Stimulated activated CD8-positive, alpha-beta memory T cell treated with anti-CD3 and anti-CD28 coated beads, Interleukin-12 subunit alpha, Interleukin-12 subunit beta, amount 100 ng/mL, for 1 hour (primary cell): ENCODE data around the gene PLXNB3.

Source experiments
- DNase-seq: peaks from one replicate; pipeline ENCODE4 v3.0.0-alpha.2; 2020; ENCODE audit warnings: low read depth

PLXNB3 gene

DNA sequence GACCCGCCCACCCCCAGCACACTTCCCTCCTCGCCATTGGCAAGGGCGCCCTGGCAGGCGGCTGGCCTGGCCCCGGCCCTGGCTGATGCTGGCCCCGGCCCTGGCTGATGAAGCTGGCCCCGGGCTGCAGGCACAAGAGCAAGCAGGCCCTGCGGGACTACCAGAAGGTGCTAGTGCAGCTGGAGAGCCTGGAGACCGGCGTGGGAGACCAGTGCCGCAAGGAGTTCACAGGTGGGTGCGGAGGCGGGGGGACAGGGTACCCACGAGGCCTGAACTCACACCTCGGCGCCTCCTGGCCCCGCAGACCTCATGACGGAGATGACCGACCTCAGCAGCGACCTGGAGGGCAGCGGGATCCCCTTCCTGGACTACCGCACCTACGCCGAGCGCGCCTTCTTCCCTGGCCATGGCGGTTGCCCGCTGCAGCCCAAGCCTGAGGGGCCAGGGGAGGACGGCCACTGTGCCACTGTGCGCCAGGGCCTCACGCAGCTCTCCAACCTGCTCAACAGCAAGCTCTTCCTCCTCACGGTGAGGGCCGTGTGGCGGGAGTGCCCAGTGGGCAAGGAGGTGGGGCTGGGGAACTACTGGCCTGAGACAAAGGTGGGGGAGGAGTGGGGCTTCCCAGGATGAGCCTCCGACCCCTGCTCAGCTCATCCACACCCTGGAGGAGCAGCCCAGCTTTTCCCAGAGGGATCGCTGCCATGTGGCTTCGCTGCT lies 10.7 kb downstream of the PLXNB3 start:
- DNase-seq: no peak

DNA sequence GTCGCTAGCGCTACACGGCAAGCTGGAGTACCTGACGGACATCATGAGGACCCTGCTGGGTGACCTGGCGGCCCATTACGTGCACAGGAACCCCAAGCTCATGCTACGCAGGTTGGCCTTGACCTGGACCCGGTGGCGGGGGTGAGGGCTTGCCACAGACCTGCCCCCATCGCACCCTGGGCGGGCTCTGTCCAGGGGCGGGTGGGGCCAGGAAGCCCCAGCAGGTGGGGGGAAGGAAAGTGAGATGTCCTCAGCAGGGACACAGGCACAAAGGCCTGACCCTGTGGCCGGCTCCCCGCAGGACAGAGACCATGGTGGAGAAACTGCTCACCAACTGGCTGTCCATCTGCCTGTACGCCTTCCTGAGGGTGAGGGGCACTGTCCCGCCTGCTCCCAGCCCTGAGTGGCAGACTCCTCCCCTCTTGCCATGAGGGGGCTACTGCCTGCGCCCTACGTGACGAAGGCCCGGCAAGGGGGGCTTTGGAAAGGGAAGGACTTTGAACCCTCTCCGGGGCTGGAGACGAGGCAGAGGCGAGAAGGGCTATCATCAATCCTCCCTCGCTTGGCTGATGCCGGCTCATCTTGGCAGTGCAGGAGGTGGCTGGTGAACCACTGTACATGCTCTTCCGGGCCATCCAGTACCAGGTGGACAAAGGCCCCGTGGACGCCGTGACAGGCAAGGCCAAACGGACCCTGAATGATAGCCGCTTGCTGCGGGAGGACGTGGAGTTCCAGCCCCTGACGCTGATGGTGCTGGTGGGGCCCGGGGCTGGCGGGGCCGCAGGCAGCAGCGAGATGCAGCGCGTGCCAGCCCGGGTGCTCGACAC lies 11.5 kb downstream of the PLXNB3 start:
- no peak for DNase-seq

DNA sequence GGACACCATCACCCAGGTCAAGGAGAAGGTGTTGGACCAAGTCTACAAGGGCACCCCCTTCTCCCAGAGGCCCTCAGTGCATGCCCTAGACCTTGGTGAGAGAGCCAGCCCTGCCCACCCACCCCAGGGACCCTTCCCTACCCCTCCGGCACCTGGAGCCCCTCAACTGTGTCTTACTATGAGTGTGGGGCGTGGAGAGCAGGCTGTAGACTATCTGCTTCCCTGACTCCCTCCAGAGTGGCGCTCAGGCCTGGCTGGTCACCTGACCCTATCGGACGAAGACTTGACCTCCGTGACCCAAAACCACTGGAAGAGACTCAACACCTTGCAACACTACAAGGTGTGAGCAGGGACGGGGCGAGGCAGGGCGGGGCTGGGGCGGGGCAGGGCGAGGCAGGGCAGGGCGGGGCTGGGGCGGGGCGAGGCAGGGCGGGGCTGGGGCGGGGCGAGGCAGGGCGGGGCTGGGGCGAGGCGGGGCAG lies 12.1 kb downstream of the PLXNB3 start:
- no peak for DNase-seq

DNA sequence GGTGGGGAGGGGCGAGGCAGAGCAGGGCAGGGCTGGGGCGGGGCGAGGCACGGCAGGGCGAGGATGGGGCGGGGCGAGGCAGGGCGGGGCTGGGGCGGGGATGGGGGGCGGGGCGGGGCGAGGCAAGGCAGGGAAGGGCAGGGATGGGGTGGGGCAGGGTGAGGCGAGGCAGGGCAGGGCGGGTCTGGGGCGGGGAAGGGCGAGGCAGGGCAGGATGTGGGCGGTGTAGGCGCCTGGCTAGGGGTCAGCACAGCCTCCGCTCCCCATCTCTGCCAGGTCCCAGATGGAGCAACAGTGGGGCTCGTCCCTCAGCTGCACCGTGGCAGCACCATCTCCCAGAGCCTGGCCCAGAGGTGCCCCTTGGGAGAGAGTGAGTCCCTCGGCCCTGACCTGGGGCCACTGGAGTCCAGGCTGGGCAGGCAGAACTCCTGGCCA lies 12.6 kb downstream of the PLXNB3 start:
- no peak for DNase-seq

DNA sequence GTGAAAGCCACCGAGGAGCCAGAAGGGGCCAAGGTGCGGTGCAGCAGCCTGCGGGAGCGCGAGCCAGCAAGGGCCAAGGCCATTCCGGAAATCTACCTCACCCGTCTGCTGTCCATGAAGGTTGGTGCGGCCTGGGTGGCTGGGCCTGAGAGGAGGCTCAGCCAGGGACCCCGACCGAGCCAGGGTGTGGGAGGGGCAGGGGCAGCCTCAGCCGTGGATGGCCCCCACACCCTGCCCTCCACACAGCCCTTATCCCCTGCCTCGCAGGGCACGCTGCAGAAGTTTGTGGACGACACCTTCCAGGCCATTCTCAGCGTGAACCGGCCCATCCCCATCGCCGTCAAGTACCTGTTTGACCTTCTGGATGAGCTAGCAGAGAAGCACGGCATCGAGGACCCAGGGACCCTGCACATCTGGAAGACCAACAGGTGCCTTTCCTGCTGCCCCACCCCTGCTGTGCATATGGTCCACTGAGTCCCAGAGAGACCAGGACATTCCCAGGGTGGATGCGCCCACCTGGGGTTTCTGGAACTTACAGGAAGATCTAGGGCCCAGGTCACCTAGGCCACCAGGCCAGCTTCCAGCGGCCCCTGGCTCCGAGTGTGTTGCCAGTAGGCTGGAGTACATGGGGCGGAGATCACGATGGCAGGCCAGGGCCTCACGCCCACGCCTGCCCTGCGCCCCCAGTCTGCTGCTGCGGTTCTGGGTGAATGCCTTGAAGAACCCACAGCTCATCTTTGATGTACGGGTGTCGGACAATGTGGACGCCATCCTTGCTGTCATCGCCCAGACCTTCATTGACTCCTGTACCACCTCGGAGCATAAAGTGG lies 13.4 kb downstream of the PLXNB3 start:
- DNase-seq: no peak

DNA sequence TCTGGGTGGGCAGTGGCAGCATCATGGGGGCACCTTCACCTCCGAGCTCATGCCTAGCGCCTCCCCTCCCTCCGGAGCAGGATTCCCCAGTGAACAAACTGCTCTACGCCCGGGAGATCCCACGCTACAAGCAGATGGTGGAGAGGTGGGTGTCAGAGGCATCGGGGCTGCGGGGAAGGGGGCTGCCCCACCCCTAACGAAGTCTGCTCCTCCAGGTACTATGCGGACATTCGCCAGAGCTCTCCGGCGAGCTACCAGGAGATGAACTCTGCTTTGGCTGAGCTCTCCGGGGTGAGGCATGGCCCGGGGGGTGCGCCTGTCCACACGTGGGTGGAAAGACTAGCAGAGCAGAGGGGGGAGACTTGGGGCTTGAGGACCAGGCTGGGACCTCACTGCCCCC lies 14.1 kb downstream of the PLXNB3 start:
- no peak for DNase-seq

DNA sequence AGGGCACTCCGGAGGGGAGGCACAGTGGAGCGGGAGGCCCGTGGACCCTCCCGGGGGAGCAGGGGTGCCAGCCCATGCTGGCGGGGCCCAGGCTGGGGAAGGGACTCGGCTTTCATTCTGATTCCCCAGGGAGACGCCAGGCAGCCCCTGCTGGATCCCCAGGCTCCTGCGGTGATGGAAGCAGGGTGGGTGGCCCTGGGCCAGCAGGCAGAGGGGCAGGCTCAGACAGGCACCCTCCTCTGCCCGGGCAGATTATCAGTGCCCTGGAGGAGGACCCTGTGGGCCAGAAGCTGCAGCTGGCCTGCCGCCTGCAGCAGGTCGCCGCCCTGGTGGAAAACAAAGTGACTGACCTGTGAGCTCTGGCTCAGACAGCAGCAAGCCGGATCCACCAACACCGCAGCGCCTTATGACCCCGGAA lies 14.6 kb downstream of the PLXNB3 start:
- DNase-seq: no peak

DNA sequence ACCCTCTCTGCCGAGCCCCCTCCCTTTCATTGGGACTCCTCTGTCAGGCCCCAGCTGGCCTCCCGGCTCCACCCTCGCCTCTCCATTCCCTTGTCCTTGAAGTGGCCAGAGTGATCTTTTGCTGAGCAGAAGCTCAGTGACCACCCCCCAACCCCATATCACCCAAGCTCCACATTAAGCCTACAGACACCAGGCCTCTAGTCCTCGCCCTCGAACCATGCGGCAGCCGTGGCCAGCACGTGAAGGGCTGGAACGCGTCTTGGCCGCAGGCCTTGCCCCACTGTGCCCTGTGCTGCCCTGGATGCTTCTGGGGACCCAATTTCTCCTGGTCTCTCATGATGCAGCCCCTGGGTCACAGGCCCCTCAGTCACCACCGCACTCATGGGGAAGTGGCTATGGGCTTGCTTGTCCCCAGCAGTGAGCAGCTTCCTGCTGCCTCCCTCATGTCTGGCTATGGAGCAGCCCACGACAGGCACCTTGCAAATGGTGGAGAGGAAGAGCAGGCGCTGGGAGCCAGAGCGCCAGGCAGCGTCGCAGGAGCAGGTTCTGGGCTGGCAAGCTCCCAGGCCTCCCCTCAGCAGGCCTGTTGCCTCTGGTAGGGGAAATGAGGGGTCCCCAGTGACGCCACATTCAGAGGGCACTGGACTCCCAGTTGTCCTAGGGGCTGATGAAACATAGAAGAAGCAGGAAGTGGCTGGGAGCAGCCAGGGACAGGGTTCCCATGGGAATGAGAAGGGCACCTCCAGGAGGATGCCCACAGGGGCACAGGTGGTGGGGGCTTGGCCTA lies 16.0 kb downstream of the PLXNB3 start:
- no peak for DNase-seq

DNA sequence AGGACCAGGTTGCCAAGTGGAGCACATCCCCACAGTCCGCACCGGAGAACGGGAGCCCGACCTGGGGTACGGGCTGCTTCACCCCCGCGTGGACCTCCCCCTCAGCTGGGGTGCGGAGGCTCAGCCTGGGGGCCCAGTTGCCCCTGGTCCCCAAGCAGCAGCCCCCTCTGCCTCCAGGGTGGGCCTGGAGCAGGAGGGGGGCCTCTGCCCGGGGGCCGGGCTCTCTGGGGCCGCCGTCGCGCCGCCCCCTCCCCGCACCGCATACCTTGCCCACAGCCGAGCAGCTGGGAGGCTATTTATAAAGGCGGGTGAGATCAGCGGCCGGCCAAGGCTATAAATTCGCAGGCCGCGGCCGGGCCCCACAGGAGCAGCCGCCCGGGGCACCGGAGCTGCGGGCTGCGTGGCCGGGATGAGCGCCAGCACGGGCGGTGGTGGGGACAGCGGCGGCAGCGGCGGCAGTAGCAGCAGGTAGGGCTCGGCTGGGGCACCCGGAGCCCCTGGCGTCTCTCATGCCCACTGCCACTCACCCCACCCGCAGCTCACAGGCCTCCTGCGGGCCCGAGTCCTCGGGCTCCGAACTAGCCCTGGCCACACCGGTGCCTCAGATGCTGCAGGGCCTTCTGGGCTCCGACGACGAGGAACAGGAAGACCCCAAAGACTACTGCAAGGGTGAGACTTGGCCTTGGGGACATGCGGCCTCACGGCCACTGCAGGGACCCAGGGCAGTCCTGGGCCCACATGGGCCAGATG lies 16.8 kb downstream of the PLXNB3 start, which contains the start of gene SRPK3:
TSS of gene SRPK3 (plus strand) at position 364 of the 750 bp plus-strand sequence. CDS start at position 410, 46 bp downstream.
- DNase-seq: no peak

DNA sequence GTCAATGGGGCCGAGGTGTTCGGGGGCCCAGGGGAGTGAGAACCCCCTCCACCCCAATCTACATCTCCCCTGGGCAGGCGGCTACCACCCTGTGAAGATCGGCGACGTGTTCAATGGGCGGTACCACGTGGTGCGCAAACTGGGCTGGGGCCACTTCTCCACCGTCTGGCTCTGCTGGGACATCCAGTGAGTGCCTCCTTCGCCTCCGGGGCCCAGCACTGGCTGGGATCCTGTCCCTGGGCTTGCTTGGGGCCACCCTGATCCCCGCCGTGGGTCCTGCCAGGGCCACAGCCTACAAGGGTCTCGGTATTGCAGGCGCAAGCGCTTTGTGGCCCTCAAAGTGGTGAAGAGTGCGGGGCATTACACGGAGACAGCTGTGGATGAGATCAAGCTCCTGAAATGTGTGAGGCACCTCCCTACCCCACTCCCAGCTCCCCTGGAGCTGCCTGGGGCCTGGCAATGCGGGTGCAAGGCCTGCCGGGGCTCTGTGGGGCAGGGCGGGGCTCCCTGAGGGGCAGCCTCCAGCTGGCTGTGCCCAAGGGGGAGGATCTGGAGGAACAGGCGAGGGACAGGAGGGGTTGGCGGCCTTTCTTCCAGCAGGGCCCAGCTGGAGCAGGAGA lies 17.5 kb downstream of the PLXNB3 start:
- DNase-seq: no peak

DNA sequence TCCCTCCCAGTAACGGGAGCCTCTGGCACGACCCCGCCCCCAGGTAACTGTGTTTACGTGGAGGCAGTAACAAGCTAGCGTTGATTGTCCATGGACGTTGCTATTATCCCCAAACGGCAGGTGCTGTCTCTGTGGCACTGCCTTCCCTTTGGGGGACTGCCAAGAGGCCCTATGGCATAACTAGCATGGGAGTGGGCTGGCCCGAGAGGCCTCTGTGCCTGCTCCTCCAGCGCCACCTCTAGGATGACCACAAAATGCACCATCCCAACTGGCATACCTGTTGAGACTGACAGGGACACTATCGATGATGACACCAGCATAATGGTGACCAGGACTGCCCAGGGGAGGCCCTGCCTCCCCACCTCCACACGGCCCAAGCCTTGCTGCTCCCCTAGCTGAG lies 18.3 kb downstream of the PLXNB3 start:
- no peak for DNase-seq

DNA sequence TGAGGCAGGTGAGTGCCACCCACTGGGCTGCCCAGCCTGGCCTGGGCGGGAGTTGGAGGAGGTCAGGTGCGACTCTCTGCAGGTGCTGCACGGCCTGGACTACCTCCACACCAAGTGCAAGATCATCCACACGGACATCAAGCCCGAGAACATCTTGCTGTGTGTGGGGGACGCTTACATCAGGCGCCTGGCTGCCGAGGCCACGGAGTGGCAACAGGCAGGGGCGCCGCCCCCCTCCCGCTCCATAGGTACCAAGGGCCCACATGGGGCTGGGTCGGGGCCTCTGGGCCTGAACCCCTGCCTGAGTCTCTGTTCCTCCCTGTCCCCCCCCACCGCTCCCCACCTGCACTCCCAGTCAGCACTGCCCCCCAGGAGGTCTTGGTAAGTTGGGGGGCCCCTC lies 18.8 kb downstream of the PLXNB3 start:
- DNase-seq: no peak

DNA sequence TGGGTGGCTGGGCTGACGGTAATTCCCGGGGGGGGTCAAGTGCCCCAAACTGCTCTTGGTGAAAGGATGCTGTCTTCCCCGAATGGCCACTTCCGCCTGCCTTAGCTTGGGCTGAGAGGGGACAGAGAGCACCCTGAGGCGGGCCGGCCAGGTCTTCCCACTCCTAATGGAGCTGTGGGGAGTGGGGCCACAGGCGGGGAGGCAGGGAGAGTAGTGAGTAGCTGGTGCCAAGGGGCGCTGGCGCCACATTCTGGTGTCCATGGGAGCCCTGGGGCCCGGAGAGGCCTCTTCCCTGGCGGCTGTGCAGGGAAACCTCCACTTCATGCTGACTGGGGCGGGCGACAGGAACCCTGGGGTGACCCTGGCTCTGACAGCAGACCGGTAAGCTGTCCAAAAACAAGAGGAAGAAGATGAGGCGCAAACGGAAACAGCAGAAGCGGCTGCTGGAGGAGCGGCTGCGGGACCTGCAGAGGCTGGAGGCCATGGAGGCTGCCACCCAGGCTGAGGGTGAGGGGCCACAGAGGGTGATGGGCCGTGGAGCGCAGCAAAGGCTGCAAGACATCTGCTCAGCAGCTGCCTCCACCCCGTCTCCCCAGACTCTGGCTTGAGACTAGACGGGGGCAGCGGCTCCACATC lies 19.4 kb downstream of the PLXNB3 start:
- DNase-seq: no peak

DNA sequence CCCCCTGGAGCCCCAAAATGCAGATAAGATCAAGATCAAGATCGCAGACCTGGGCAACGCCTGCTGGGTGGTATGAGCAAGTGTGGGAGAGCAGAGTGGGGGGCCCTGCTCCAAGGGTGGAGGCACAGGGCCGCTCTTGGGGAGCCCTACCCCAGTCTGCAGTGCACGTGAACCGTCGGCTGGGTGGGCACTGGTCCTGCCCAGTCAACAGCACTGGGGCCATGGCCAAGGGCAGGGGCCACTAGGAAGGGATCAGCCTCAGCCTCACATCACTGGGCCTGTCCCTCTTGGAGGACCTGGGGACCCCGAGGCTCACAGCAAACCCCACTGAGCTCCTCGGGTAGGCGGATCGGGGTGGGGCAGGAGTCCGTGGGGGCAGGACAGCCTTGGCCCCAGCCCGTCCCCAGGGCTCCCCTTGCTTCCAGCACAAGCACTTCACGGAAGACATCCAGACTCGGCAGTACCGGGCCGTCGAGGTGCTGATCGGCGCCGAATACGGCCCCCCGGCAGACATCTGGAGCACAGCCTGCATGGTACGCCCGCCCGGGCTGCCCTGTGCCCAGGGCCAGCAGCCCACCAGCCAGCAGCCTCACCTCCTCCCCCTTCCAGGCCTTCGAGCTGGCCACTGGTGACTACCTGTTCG lies 20.4 kb downstream of the PLXNB3 start:
- no peak for DNase-seq

DNA sequence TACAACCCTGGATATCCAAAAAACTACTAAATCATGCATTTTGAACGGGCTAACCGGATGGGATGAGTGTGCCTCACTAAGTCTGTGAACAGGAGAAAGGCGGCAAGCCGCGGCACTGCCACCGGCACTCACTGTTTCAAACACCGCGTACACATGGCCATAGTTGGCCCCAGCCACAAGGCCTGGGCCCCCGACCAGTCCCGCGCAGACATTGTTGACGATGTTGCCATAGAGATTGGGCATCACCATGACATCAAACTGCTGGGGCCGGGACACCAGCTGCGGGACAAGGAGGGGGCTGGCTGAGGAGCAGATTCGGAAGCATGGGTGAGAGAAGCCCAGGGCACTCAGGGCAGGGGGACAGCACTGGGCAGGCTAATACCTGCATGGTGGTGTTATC lies 22.6 kb downstream of the PLXNB3 start:
- DNase-seq: no peak

DNA sequence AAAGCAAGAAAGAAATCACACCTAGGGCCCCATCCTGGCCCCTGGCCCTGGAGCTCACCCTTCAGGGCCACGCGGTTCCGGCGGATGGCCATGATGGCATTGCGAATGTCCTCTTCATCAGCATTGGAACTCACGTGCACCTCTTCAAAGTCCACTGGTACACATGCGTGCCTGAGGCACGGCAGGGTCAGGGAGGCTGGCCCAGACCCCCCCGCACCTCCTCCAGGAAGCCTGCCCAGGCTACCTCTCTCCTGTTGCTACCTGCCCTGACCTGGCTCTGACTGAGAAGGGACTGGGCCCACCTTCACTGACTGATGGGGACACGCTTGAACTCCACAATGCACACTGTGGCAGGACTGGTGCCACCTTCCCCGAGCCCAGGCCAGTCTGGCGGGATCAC lies 25.6 kb downstream of the PLXNB3 start:
- no peak for DNase-seq

DNA sequence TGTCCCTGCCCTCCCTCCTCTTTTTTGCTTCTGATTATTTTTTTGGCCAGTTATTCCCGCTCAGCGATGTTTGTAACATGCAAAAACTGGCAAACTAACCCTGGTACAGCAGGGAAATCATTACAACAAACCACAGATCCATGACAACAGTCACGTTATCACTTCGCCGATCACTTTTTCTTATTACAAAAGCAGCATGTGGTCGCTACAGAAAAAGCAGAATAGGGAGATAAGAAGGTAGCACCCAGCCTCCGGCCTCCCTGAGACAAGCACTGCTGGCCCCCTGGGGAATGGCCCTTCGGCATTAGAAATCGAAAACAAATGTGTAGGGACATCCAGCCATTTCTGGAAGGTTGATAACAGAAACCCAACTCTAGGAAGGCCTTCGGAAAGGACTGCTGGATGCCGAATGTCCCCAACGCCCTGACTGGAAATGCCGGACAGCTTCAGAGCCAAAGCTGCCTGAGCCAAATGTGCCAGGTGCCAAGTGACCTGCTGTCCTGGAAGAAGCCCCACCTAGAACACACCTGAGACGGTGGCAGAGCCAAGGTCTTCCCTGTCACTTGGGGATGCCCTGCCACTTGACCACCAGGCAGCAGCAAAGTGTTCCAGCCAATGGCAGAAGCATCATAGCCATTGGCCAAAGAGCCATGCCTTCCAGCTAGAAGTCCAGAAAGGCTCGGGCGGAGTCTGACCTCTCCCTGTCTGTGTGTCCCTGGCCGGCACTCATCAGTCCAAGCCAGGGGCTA lies 27.2 kb downstream of the PLXNB3 start:
- DNase-seq: no peak

DNA sequence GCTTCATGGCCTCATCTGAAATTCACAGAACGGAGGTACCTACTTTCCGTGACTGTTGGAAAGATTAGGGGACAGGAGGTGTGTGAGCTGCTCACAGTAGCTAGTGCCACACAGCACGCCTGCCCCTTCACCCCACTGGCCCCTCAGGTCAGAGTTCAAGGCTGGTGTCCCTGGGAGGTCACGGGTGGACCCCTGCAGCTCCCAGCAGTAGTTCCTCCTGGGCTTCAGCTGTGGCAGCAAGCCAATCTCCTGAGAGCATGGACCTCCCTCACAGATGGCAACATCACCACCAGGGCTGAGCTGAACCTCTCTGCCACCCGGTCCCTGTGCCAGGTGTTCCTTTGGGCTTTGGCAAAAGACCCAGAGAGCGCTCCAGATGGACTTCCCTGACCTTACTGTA lies 28.3 kb downstream of the PLXNB3 start:
- no peak for DNase-seq

DNA sequence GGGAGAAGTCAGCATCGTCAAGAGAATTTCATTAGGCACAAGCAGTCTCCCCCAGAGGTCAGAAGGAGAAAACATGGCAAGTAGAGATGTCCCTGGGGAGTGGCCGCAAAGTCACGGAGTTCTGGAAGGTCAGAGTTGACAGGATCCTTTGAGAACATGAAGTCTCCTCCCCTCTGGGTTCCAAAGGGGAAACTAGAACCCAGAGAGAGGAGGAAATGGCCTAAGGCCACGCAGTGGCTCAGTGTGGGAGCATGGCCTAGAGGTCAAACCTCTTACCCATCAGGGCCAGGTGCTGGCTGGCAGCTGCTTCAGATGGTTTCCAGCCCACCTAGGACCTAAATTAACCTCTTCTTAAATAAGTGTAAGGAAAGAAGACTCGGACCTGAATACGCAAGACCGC lies 29.2 kb downstream of the PLXNB3 start:
- no peak for DNase-seq
